ENCODE measurements around the gene NSD1.
"Not testable (repeated sequence)": the region's sequence is repeated elsewhere in the genome, so short reads cannot be mapped to it uniquely, and the experiment has no call there.

NSD1 gene

GRCh38 chr5:177231479-177232250 is 98.1 kb downstream of the NSD1 start:
- DNase-seq (ENCODE audit: low read depth in 1 of 2, low spot score in 1 of 2) = no peak

DNA sequence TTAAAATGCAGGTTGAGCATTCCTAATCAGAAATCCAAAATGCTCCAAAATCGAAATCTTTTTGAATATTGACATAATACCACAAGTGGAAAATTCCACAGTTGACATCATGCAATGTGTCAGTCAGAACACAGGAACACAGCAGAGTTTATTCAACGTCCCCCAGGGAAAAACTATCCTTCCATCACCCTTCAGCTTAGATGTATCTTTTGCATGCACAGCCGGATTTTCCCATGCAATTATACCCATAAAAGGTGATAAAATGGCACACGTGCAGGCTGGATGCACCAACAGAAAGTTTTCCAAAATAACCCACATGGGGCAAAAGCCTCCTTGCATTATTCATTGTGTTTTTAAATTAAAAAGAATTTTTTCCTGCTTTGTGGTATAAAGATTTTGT is 98.8 kb downstream of the NSD1 start:
- DNase-seq (ENCODE audit: low read depth in 1 of 2, low spot score in 1 of 2) = no peak

- no peak for DNase-seq (ENCODE audit: low read depth in 1 of 2, low spot score in 1 of 2)
Observed at GRCh38 chr5:177232761-177233160, 99.2 kb downstream of the NSD1 start.

DNA sequence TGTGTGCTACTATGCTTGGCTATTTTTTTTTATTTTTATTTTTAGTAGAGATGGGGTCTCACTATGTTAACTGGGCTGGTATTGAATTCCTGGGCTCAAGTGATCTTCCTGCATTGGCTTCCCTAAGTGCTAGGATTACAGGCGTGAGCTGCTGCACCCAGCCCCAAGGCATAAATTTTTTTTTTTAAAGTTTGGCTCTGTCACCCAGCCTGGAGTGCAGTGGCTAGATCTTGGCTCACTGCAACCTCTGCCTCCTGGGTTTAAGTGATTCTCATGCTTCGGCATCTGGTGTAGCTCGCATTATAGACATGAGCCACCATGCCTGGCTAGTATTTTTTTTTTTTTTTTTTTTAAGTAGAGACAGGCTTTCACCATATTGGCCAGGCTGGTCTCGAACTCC is 99.6 kb downstream of the NSD1 start:
- no peak for DNase-seq (ENCODE audit: low read depth in 1 of 2, low spot score in 1 of 2)

GRCh38 chr5:177233802-177234201 is 100.2 kb downstream of the NSD1 start:
- DNase-seq (ENCODE audit: low read depth in 1 of 2, low spot score in 1 of 2) = no peak

DNA sequence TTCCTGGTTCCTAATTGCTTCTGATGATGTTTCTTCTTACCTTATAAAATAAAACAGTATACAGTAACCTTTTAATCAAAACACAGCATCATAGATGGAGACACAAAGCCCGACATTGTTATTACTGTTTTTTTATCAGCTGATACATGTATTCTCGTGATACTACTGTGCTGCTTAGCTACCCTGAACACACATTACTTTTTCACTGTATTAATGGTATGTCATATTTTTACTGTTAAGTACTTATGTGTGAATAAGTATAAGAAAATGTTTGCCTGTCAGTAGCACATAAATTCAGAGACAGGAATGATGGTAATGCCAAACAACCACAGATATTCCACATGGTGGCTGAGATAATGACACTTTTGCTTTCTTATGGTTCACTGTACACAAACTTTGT is 101.3 kb downstream of the NSD1 start:
- no peak for DNase-seq (ENCODE audit: low read depth in 1 of 2, low spot score in 1 of 2)

GRCh38 chr5:177241768-177242167 is 108.2 kb downstream of the NSD1 start:
- no peak for DNase-seq (ENCODE audit: low read depth in 1 of 2, low spot score in 1 of 2)

DNA sequence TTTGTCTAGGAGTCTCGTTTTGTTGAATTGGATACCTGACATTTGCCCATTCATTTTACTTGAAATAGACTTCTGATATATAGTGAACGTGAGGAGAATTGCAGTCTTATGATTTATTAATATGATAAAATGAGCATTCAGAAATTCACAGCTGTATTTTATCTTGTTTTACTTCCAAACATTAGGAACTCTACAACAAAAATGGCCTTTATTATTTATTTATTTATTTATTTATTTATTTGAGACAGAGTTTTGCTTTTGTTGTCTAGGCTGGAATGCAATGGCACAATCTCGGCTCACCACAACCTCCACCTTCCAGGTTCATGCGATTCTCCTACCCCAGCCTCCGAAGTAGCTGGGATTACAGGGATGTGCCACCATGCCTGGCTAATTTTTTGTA is 108.7 kb downstream of the NSD1 start:
- no peak for DNase-seq (ENCODE audit: low read depth in 1 of 2, low spot score in 1 of 2)

DNA sequence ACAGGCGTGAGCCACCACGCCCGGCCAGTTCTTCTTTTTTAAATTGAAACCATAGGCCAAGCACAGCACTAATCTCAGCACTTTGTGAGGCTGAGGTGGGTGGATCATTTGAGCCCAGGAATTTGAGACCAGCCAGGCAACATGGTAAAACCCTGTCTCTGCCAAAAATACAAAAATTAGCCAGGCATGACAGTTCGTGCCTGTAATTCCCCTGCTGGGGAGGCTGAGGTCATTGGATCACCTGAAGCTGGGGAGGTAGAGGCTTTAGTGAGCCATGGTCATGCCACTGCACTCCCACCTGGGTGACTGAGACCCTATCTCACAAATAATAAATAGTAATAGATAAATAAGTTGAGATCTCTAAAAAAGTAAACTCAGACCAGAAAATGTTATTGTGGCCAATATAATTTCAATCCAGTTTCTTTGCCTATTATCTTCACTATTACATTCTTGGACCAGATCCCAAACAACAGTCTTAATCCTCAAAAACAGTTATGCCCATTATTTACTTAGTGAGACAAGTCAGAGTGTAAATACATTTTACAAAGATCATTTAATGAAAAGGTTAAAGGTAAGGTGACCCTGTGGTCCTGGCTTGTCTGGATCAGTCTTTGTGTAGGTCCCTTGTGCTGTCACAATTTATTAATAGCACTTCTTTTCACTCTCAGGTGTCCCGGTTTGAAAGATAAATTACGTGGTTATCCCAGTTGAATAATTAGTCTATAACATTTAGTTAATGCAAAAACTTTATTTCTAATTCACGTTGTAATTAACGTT is 116.4 kb downstream of the NSD1 start:
- DNase-seq (ENCODE audit: low read depth in 1 of 2, low spot score in 1 of 2) = no peak

DNA sequence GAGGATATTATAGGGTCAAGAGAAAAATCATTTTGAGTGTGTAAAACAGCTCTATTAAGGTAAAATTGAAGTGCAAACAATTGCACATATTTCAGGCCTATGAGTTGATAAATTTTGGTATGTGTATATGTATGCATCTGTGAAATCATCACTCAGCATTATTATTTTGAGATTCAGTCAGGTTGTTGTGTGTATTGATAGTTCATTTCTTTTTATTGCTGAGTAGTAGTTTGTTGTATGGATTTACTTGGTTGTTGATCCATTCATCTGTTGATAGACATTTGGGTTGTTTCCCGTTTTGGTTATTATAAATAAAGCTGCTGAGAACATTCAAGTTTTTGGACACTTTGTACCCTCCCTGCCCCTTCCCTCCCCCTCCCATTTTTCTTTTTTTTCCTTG is 119.7 kb downstream of the NSD1 start:
- no peak for DNase-seq (ENCODE audit: low read depth in 1 of 2, low spot score in 1 of 2)

GRCh38 chr5:177256296-177256695 is 122.7 kb downstream of the NSD1 start:
- no peak for DNase-seq (ENCODE audit: low read depth in 1 of 2, low spot score in 1 of 2)

DNA sequence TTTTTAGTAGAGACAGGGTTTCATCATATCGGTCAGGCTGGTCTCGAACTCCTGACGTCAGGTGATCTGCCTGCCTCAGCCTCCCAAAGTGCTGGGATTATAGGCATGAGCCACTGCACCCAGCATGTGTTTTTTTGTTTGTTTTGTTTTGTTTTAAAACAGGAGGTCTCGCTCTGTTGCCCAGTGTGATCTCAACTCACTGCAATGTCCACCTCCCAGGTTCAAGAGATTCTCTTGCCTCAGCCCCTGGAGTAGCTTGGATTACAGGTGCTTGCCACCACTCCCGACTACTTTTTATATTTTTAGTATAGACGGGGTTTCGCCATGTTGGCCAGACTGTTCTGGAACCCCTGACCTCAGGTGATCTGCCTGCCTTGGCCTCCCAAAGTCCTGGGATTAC is 125.1 kb downstream of the NSD1 start:
- not testable (repeated sequence) for DNase-seq (ENCODE audit: low read depth in 1 of 2, low spot score in 1 of 2)

GRCh38 chr5:177260961-177261360 is 127.4 kb downstream of the NSD1 start:
- no peak for DNase-seq (ENCODE audit: low read depth in 1 of 2, low spot score in 1 of 2)

- no peak for DNase-seq (ENCODE audit: low read depth in 1 of 2, low spot score in 1 of 2)
Observed at GRCh38 chr5:177261510-177261909, 127.9 kb downstream of the NSD1 start.

GRCh38 chr5:177264178-177264577 is 130.6 kb downstream of the NSD1 start:
- no peak for DNase-seq (ENCODE audit: low read depth in 1 of 2, low spot score in 1 of 2)

DNA sequence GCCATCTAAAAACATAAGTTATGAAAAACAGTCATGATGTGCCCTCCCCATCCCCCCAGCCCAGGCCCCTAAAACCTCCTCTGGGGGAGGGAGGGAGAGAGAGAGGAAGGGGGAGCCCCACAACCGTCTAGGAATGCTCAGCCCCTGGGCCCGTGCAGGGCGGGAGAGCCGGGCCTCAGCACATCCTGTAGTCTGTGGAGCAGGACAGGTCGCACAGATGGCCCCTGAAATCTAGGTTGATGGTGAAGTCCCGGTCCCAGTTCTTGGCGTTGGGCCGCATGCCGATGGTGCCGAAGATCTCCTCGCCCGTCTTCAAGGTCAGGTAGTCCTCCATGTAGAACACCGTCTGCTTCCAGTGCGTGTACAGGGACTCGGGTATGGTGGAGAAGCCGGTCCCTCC is 131.8 kb downstream of the NSD1 start:
- DNase-seq (ENCODE audit: low read depth in 1 of 2, low spot score in 1 of 2) = no peak

GRCh38 chr5:177269232-177269895 is 135.8 kb downstream of the NSD1 start:
- DNase-seq (ENCODE audit: low read depth in 1 of 2, low spot score in 1 of 2) = no peak

DNA sequence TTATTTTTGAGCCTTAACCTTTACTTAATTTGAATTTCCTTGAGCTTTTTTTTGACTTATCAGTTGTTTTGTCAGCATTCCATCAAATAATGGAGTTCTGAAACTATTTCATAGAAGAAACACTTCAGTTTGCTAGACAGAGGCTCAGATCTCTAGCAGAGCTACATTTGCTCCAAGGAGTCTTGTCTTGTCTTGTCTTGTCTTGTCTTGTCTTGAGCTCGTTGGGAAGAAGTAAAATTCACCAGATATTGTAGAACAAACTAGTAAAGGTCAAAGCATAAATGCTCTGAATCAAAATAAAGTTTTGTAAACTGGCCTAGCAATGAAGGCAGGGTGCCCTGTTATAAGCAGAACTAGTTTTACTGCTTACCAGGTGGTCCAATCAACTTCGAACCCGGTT is 136.4 kb downstream of the NSD1 start:
- DNase-seq (ENCODE audit: low read depth in 1 of 2, low spot score in 1 of 2) = no peak

- DNase-seq (ENCODE audit: low read depth in 1 of 2, low spot score in 1 of 2) = no peak
Observed at GRCh38 chr5:177270653-177271052, 137.1 kb downstream of the NSD1 start.

- no peak for DNase-seq (ENCODE audit: low read depth in 1 of 2, low spot score in 1 of 2)
Observed at GRCh38 chr5:177271113-177271512, 137.5 kb downstream of the NSD1 start.

GRCh38 chr5:177275883-177276282 is 142.3 kb downstream of the NSD1 start:
- no peak for DNase-seq (ENCODE audit: low read depth in 1 of 2, low spot score in 1 of 2)

GRCh38 chr5:177276886-177277285 is 143.3 kb downstream of the NSD1 start:
- no peak for DNase-seq (ENCODE audit: low read depth in 1 of 2, low spot score in 1 of 2)

Measured in activated CD4-positive, alpha-beta T cell treated with anti-CD3 and anti-CD28 coated beads, Interleukin-2, amount 50 U/mL, for 24 hours (primary cell).